ENCODE results near the gene SLC27A1. TPM values are rescaled to one million over a fixed set of nuclear protein-coding genes. Genes with fewer than 3 reads are reported as not detected.

The SLC27A1 gene
- total and polyA plus RNA-seq, 2 donors (not counting 3 experiments of a cell fraction or from before 2014, with no cell fraction given), result 10.4 to 13.5 TPM

DNA sequence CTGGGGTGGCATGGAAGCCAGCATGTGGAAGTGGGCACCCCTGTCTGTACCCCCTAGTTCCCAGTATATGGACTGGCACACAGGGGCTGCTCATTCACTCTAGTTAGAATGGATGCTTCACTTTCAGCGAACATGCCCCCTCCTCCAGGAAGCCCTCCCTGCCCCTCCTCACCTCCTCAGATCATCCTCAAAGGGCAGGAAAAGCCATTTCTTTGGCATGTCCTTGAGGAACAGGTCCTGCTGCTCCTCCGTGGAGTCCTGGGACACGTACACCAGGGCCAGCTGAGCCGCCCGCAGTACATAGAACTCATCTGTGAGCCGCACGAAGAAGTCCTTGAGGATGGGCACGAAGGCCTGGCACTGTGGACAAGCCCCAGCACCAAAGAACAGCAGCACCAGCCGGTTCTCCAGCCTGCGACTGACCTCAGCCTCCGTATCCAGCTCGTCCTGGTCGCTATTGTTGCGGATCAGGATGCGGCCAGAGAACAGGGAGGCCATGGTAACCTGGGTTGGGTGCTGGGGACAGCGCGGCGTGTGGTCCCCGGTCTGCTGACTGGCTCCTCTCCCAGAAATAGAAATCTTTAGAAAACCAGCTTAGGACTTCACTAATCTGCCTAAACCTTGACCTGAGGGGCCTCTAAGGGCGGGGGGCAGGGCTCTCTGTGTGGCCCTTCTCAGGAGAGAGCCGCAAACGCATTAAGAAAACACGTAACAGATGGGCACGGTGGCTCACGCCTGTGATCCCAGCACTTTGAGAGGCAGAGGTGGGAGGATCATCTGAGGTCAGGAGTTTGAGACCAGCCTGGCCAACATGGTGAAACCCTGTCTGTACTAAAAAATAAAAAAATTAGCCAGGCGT is 9.7 kb upstream of the SLC27A1 start, which contains the start of gene NXNL1:
Gene NXNL1, minus strand, starts transcription at position 555 of the 859 bp plus-strand sequence. Its CDS starts 57 bp downstream, at position 498.
- H3K9me1 ChIP-seq (replicated peaks; ENCODE audit: control insufficient read depth, extremely low read depth, insufficient read depth, low read length), result no peaks in the 10 kb centered on the region
- FAIRE-seq (no peak), DNase-seq (ENCODE audit: low read depth, low spot score) (no peak)
- no TSS peak for BruUV-seq (replicated peaks)
- POLR2A ChIA-PET, result interaction anchor here (0.6 kb wide), 1 partner anchor 33 kb away, joined by 6 read pairs; no protein-coding TSS in a partner anchor
- dilution Hi-C loops (cut with MboI; ENCODE audit: extremely low pct_ligation_motif_present, low sequenced_read_pairs) (no loop called here), intact Hi-C loops (cut with micrococcal nuclease) (no loop called here)
- H4K20me1 ChIP-seq (replicated peaks; ENCODE audit: control insufficient read depth, extremely low read depth, insufficient read depth, low read length), result no peaks in the 10 kb centered on the region
- H3K4me3 ChIP-seq (replicated peaks in 1 of 3; ENCODE audit: insufficient read depth in 1 of 3, low read depth in 1 of 3, low read length in 3 of 3), result no peak within 1 kb of the TSS
- no peak within 1 kb of the TSS for H3K9ac ChIP-seq (replicated peaks; ENCODE audit: extremely low read depth, insufficient read depth, low read length)
- TF ChIP-seq GATA2 (IDR thresholded peaks at IDR 0.05; ENCODE audit: insufficient read depth, insufficient read length, low read depth, low read length) (no peak), FOS (IDR thresholded peaks at IDR 0.05; ENCODE audit: borderline replicate concordance, insufficient read depth, low read length) (no peak), POLR2A (IDR thresholded peaks at IDR 0.05; ENCODE audit: low read depth, low read length) (no peak), MYC (IDR thresholded peaks at IDR 0.05; ENCODE audit: low read depth, low read length) (no peak), POLR2AphosphoS5 (IDR thresholded peaks at IDR 0.05; ENCODE audit: insufficient read depth, low read depth, low read length) (no peak), JUN (IDR thresholded peaks at IDR 0.05; ENCODE audit: borderline replicate concordance, insufficient read depth, insufficient read length, low read depth) (no peak), EZH2 (IDR thresholded peaks at IDR 0.05; ENCODE audit: borderline replicate concordance, low read depth, low read length, severe bottlenecking) (no peak), CTCF (IDR thresholded peaks at IDR 0.05; ENCODE audit: extremely low read depth in 1 of 2, insufficient read depth in 1 of 2, low read depth in 1 of 2, low read length in 2 of 2) (no peak), MAX (IDR thresholded peaks at IDR 0.05; ENCODE audit: insufficient read depth, insufficient read length) (no peak)
- H3K27me3 ChIP-seq (ENCODE audit: control insufficient read depth in 2 of 2, insufficient read depth in 2 of 2, low read length in 2 of 2), result peaks cover 11 to 14% of the 10 kb centered on the region in 2 experiments
- H3K4me1 ChIP-seq (ENCODE audit: control insufficient read depth, extremely low read depth, insufficient read depth, low read length), result no peaks in the 10 kb centered on the region
- H3K4me2 ChIP-seq (ENCODE audit: insufficient read depth, low read length), result no peak within 1 kb of the TSS
- CTCF ChIA-PET, result interaction anchor here (1.0 kb wide), 1 partner anchor 8 kb away, joined by 3 read pairs; no protein-coding TSS in a partner anchor
- H3K9me3 ChIP-seq (replicated peaks; ENCODE audit: control insufficient read depth, insufficient read depth, low read length), result no peaks in the 10 kb centered on the region
- H2AFZ ChIP-seq (ENCODE audit: low read depth, low read length), result no peak within 1 kb of the TSS
- H3K27ac ChIP-seq (ENCODE audit: insufficient read depth, low read depth, low read length), result no peak within 1 kb of the TSS
- no peaks in the 10 kb centered on the region for H3K79me2 ChIP-seq (ENCODE audit: control insufficient read depth, insufficient read depth, low read length)
- no peaks in the 10 kb centered on the region for H3K36me3 ChIP-seq (ENCODE audit: control insufficient read depth in 2 of 2, extremely low read depth in 1 of 2, insufficient read depth in 2 of 2, low read length in 2 of 2)

All from endothelial cell of umbilical vein (primary cell).